A673 (cell line): ENCODE data around the gene HMX1. TPM values are rescaled to one million over a fixed set of nuclear protein-coding genes. Genes with fewer than 3 reads are reported as not detected.

ENCODE experiments used
- BruUV-seq: library from RNA; stranded (reverse); fragments of 400-500 nt; replicated peaks from 2 replicates; lab custom pipeline; 2021; lab: Mats Ljungman, UMichigan
- CTCF ChIA-PET: fragments of 300-600 bp; sonication (Branson Sonifier 250); formaldehyde crosslinking; loops from one replicate; lab custom pipeline; 2022; ENCODE audit warnings: antibody characterized with exemption; lab: Charles Lee
- POLR2A ChIA-PET: fragments of 300-600 bp; sonication (Branson Sonifier 250); formaldehyde crosslinking; loops from one replicate; lab custom pipeline; 2022; ENCODE audit warnings: antibody characterized with exemption; ENCODE audit not compliant: low non-redundant PET; lab: Charles Lee
- DNase-seq: peaks from one replicate; pipeline ENCODE4 v3.0.0-alpha.2; 2015; ENCODE audit warnings: low spot score
- H3K27ac ChIP-seq: fragments of 200-600 bp; sonication (generic); 2 replicates; pipeline ENCODE4 v1.5.1; 2016; ENCODE audit warnings: mixed run types, low read depth, mild to moderate bottlenecking, mixed read lengths, antibody characterized with exemption, low read length; ENCODE audit not compliant: poor library complexity, severe bottlenecking
- H3K27me3 ChIP-seq: fragments of 200-600 bp; sonication (generic); replicated peaks from 2 replicates; pipeline ENCODE4 v1.6.1; 2017; ENCODE audit warnings: mixed run types, low read depth, mild to moderate bottlenecking, mixed read lengths, antibody characterized with exemption, low read length; ENCODE audit not compliant: insufficient read depth, poor library complexity
- H3K36me3 ChIP-seq: fragments of 200-600 bp; sonication (generic); 2 replicates; pipeline ENCODE4 v1.6.1; 2016; ENCODE audit warnings: mixed run types, mild to moderate bottlenecking, mixed read lengths, antibody characterized with exemption, low read length; ENCODE audit not compliant: insufficient read depth, poor library complexity, severe bottlenecking
- H3K4me1 ChIP-seq: fragments of 200-600 bp; sonication (generic); 2 replicates; pipeline ENCODE4 v1.6.1; 2017; ENCODE audit warnings: mixed run types, mild to moderate bottlenecking, mixed read lengths, antibody characterized with exemption, low read length; ENCODE audit not compliant: insufficient read depth, poor library complexity, severe bottlenecking
- H3K4me3 ChIP-seq: fragments of 200-600 bp; sonication (generic); 2 replicates; pipeline ENCODE4 v1.5.1; 2016; ENCODE audit warnings: low read depth, mixed run types, mild to moderate bottlenecking, mixed read lengths, low read length; ENCODE audit not compliant: poor library complexity, severe bottlenecking
- H3K9me3 ChIP-seq: fragments of 200-600 bp; sonication (generic); 2 replicates; pipeline ENCODE4 v1.6.1; 2016; ENCODE audit warnings: mixed run types, low read depth, mild to moderate bottlenecking, mixed read lengths, antibody characterized with exemption, low read length; ENCODE audit not compliant: poor library complexity, severe bottlenecking
- EZH2 ChIP-seq: fragments of 200-600 bp; sonication (generic); IDR thresholded peaks from 2 replicates; pipeline ENCODE4 v1.6.1; 2017; ENCODE audit warnings: borderline replicate concordance, low read depth, mild to moderate bottlenecking, mixed read lengths, antibody characterized with exemption, low read length; ENCODE audit not compliant: poor library complexity, severe bottlenecking
- intact Hi-C: fragments of 100-400 bp; cut with micrococcal nuclease; formaldehyde crosslinking; loops from one replicate; pipeline ENCODE4 v1.10.0; 2022; ENCODE audit not compliant: unreplicated experiment
- total RNA-seq: library from RNA; stranded (reverse); gene quantifications from 2 replicates; pipeline ENCODE4 v1.2.3, GENCODE V29; 2021
- TF ChIP-seq, protein P1 (sequence below): fragments of 300-800, 200-600 bp; sonication (generic); conservative IDR thresholded peaks from 2 replicates; pipeline ENCODE4 v1.5.1; 2017; ENCODE audit warnings: low read depth, mild to moderate bottlenecking, antibody characterized with exemption, low read length, moderate library complexity, mixed read lengths

Gene HMX1
- total RNA-seq, 1 experiment from 2014 or later = 0.26 TPM

DNA sequence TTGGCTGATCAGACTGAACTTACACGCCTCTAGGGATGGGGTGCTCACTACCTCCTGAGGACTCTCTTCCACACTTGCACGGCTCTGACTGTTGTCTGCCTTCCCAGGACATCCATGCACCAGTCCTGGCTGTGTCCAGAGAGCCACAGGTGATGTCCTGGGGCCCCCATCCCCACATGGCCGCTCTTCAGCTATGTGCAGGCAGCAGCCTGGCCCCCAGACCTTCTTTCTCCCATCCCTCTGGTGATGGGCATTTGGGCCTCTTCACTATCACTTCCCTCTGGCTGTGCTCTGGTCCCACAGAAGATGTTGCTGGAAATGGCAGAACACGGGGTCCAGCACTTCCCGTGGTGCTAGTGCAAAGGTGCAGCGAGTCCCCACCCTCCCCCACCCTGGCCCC lies 40.9 kb upstream of the HMX1 start:
- no peak overlapping the region for H3K4me3 ChIP-seq
- H3K4me1 ChIP-seq = no peaks in the 10 kb centered on the region
- CTCF ChIA-PET = no interaction called here
- H3K27ac ChIP-seq = no peak overlapping the region
- H3K27me3 ChIP-seq = peaks cover 19% of the 10 kb centered on the region
- TF ChIP-seq, protein P1, sequence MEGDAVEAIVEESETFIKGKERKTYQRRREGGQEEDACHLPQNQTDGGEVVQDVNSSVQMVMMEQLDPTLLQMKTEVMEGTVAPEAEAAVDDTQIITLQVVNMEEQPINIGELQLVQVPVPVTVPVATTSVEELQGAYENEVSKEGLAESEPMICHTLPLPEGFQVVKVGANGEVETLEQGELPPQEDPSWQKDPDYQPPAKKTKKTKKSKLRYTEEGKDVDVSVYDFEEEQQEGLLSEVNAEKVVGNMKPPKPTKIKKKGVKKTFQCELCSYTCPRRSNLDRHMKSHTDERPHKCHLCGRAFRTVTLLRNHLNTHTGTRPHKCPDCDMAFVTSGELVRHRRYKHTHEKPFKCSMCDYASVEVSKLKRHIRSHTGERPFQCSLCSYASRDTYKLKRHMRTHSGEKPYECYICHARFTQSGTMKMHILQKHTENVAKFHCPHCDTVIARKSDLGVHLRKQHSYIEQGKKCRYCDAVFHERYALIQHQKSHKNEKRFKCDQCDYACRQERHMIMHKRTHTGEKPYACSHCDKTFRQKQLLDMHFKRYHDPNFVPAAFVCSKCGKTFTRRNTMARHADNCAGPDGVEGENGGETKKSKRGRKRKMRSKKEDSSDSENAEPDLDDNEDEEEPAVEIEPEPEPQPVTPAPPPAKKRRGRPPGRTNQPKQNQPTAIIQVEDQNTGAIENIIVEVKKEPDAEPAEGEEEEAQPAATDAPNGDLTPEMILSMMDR = no peak
- TF ChIP-seq EZH2 = no peak
- DNase-seq = no peak
- BruUV-seq = no TSS peak
- intact Hi-C loops = no loop called here
- H3K36me3 ChIP-seq = no peaks in the 10 kb centered on the region
- no peaks in the 10 kb centered on the region for H3K9me3 ChIP-seq
- POLR2A ChIA-PET = no interaction called here

DNA sequence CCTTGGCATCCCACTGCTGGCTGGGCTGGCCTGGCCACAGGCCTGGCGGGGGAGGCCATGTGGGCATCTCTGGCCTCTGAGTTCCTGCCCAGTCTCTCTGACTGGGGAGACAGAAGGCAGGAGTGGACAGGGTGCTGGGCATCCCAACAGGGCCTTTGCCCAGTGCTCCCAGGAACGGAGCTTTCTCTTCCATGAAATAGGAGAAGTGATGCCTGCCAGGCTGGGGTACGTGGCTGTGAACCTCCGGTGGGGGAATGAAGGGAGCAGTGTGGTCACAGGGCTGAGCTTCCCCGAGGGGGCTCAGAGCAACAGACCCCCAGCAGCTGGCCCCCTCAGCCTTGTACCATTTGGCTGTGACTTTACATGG lies 40.4 kb upstream of the HMX1 start:
- no peaks in the 10 kb centered on the region for H3K36me3 ChIP-seq
- peaks cover 24% of the 10 kb centered on the region for H3K27me3 ChIP-seq
- no peaks in the 10 kb centered on the region for H3K4me1 ChIP-seq
- BruUV-seq = no TSS peak
- H3K9me3 ChIP-seq = no peaks in the 10 kb centered on the region
- H3K4me3 ChIP-seq = no peak overlapping the region
- no peak for DNase-seq
- no peak overlapping the region for H3K27ac ChIP-seq
- POLR2A ChIA-PET = no interaction called here
- CTCF ChIA-PET = no interaction called here
- intact Hi-C loops = no loop called here
- TF ChIP-seq EZH2 = no peak
- TF ChIP-seq, protein P1 = no peak

DNA sequence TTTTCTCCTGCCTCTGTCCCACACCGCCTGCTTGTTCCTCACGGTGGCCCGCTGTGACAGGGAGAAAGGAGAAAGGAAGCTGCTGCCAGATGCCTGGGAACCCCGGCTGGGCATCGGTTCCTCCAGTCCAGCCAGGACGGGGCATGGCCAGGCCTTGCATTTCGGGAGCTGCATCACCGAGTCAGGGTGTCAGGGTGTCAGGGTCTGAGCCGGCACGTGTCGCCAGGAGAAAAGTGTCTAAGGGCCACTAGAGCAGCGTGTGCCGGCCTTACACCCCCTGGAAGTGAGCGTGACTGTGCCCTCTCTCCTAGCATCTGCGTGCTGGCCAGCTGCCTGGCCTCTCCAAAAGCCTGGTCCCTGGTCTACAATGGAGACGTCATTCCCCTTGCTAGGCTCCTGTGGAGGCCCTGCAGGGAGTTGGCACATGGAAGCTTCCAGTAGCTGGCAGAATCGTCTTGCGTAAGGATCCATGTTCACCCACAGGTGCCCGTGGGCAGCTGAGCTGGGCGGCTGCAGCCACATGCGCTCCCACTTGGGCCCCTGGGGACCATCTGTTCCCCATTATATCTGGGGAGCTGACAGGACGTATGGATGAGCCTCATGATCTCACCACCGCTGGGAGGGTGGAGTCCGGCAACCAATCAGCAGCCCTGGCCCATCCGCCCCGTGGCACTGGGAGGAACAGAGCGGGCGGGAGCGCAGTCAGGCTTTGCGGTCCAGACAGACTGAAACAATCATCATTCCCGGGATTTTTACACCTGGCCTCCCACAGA lies 39.9 kb upstream of the HMX1 start:
- Histone ChIP-seq H3K9me3 (no peaks in the 10 kb centered on the region), H3K4me3 (no peak overlapping the region), H3K27me3 (peaks cover 25% of the 10 kb centered on the region), H3K4me1 (no peaks in the 10 kb centered on the region), H3K36me3 (no peaks in the 10 kb centered on the region), H3K27ac (no peak overlapping the region)
- BruUV-seq = no TSS peak
- ChIA-PET CTCF (no interaction called here), POLR2A (no interaction called here)
- intact Hi-C loops = no loop called here
- DNase-seq = no peak
- no peak for TF ChIP-seq EZH2
- TF ChIP-seq, protein P1 = no peak
